Fibroblast of villous mesenchyme (primary cell): ENCODE data around the gene ATP5MC3. TPM values are rescaled to one million over a fixed set of nuclear protein-coding genes. Genes with fewer than 3 reads are reported as not detected.

ENCODE experiments used
- DNase-seq: peaks from one replicate; pipeline ENCODE4 v3.0.0-alpha.2; 2010; ENCODE audit warnings: low read depth
- H3K4me3 ChIP-seq: 2 replicates; pipeline ENCODE4 v1.5.1; 2011; ENCODE audit warnings: low read depth, mild to moderate bottlenecking, low read length
- small RNA-seq: library from RNA; depleted of rRNA; stranded (forward); fragments of <200 nt; gene quantifications from one replicate; pipeline ENCODE3, GENCODE V24; 2012
- total RNA-seq: library from RNA; depleted of rRNA; stranded (reverse); fragments of >200 nt; gene quantifications from 2 replicates; pipeline ENCODE4 v1.2.3, GENCODE V29; 2012
- TF ChIP-seq, protein P1 (sequence below): IDR thresholded peaks from 2 replicates; pipeline ENCODE4 v1.5.1; 2012; ENCODE audit warnings: low read depth, mild to moderate bottlenecking, low read length; ENCODE audit not compliant: insufficient read depth

ATP5MC3 gene
- total RNA-seq, 1 donor = 157 TPM

- DNase-seq = no peak
Observed at GRCh38 chr2:175131252-175131651, 50.3 kb downstream of the ATP5MC3 start.

DNA sequence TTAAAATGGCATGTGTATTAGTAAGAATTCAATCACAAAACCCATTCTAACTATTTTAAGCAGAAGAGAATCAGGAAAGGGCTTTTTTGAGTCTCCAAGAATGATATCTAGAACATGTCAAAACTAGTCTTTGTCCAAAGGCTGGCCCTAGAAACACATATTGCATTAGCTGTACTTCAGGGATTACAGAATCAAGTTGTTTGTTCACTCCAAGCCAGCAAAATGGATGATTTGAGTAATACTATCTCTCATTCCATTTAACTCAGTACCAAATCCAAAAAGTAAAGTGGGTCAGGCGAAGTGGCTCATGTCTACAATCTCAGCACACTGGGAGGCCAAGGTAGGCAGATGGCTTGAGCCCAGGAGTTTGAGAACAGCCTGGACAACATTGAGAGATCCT is 54.8 kb downstream of the ATP5MC3 start:
- no peak for DNase-seq
- H3K4me3 ChIP-seq = no peak overlapping the region
- TF ChIP-seq, protein P1, sequence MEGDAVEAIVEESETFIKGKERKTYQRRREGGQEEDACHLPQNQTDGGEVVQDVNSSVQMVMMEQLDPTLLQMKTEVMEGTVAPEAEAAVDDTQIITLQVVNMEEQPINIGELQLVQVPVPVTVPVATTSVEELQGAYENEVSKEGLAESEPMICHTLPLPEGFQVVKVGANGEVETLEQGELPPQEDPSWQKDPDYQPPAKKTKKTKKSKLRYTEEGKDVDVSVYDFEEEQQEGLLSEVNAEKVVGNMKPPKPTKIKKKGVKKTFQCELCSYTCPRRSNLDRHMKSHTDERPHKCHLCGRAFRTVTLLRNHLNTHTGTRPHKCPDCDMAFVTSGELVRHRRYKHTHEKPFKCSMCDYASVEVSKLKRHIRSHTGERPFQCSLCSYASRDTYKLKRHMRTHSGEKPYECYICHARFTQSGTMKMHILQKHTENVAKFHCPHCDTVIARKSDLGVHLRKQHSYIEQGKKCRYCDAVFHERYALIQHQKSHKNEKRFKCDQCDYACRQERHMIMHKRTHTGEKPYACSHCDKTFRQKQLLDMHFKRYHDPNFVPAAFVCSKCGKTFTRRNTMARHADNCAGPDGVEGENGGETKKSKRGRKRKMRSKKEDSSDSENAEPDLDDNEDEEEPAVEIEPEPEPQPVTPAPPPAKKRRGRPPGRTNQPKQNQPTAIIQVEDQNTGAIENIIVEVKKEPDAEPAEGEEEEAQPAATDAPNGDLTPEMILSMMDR = no peak

More at GRCh38 chr2:175131252-175131651, 50.3 kb downstream of the ATP5MC3 start:
- TF ChIP-seq, protein P1 = no peak
- H3K4me3 ChIP-seq = no peak overlapping the region

Small RNAs within 50 kb of the gene (small RNA-seq; reads per million reads assigned to genes)
- gene MIR933 = not detected

Other genes starting within 250 kb of the ATP5MC3 start
- gene CHN1, start 176.3 kb downstream of the ATP5MC3 start, total RNA-seq = 45.3 and 64.1 TPM in 2 replicates
- 62.5 and 92.4 TPM in 2 replicates for gene ATF2, start 13.5 kb downstream of the ATP5MC3 start, total RNA-seq